AG09309 (cell line): ENCODE data around the gene RAB8B.

ENCODE experiments used
- DNase-seq: peaks from one replicate; pipeline ENCODE4 v3.0.0-alpha.2; 2010; ENCODE audit warnings: low read depth
- H3K4me3 ChIP-seq: 2 replicates; pipeline ENCODE4 v1.5.1; 2011; ENCODE audit warnings: mild to moderate bottlenecking, low read depth, low read length, moderate library complexity; ENCODE audit not compliant: control insufficient read depth
- TF ChIP-seq, protein P1 (sequence below): IDR thresholded peaks from 2 replicates; pipeline ENCODE4 v1.5.1; 2011; ENCODE audit warnings: mild to moderate bottlenecking, low read depth, low read length, inconsistent platforms; ENCODE audit not compliant: insufficient read depth, control insufficient read depth; ENCODE audit errors: missing control alignments

Gene RAB8B

DNA sequence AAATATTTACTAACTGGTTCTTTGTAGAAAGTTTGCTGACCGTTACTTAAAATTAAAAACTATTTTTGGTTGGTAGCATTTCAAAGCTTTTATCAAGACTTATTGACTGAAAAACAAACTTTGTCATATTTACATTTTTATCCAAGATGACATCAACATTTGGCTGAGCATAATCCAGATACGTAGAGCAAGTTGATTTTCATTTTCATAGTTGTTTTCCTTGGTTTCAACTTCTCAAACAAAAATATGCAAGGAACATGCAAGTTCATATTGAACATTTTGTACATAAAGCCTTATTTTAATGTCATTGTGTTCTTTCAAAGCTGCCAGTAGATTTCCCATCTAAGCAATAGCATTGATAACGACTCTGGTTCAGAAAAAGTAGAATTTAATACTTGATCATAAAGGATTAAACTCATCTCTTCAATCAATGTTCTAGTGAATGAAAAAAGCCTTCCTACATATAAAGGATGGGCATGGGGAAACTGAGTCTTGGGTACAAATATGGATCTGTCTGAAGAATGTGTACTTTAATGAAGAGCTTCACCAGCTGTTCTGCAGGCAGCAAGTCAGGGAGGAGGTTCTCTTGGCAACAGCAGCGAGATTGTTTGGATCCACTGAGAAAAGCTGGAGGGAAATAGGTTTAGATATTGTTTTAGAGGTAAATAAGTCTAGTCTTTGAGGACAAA, 5.6 kb downstream of the RAB8B start:
- H3K4me3 ChIP-seq: no peak overlapping the region
- no peak for DNase-seq
- TF ChIP-seq, protein P1, sequence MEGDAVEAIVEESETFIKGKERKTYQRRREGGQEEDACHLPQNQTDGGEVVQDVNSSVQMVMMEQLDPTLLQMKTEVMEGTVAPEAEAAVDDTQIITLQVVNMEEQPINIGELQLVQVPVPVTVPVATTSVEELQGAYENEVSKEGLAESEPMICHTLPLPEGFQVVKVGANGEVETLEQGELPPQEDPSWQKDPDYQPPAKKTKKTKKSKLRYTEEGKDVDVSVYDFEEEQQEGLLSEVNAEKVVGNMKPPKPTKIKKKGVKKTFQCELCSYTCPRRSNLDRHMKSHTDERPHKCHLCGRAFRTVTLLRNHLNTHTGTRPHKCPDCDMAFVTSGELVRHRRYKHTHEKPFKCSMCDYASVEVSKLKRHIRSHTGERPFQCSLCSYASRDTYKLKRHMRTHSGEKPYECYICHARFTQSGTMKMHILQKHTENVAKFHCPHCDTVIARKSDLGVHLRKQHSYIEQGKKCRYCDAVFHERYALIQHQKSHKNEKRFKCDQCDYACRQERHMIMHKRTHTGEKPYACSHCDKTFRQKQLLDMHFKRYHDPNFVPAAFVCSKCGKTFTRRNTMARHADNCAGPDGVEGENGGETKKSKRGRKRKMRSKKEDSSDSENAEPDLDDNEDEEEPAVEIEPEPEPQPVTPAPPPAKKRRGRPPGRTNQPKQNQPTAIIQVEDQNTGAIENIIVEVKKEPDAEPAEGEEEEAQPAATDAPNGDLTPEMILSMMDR: no peak

DNA sequence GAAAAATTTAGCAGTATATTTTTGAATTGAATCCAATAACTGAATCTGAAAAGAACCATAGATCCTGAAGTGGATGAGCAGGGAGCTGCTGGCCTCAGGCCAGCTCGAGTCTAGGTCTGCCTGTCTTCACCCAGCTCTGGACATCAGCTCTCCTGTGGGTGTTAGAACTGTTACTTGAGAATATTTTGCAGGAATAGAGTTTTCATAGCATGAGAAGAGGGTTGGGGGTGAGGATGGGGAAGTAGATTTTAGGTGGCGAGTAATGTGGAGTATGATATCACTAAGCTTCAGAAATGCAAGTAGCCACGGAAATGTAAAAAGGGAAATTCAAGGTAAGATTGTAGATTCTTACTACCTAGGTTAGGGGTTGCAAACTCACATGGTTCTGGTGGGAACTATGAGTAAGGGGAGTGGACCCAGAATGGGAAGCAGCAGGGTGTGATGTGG, 6.2 kb downstream of the RAB8B start:
- no peak overlapping the region for H3K4me3 ChIP-seq
- DNase-seq: no peak
- TF ChIP-seq, protein P1: no peak

DNA sequence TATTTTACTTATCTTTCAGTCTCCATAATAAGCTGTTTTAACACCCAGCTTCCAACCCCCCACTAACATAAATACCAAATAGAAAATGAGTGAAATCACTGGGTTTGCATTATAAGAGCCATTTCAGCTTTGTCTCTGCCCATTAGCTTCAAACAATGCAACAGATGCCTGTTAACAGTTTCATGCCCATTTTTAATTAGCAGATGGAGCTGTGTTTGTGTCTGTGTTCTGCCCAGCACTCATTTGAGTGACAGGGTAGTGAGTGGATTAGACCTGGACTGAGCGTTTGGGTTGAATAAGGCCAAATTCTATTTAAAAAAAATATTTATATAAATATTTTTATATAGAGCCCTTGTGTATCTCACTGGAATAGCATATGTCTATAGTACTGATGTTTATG, 7.4 kb downstream of the RAB8B start:
- TF ChIP-seq, protein P1: no peak
- DNase-seq: no peak
- H3K4me3 ChIP-seq: no peak overlapping the region

DNA sequence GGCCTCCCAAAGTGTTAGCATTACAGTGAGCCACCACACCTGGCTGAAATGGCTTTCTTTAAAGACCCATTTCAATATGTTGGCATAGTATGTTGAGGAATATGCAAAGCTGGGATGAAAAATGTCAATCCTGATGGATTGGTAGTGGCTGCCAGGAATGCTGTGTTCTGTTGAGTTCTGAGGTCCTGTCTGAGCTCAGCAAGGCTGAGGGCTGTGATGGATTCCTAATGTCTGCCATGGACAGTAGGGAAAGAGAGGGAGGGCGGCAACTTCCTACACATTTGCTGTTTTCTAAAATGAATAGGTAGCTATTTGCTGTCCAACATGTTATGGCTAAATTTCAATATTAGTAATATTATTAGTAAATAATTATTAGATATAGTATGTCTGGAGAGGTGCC, 8.2 kb downstream of the RAB8B start:
- no peak for DNase-seq
- no peak overlapping the region for H3K4me3 ChIP-seq
- TF ChIP-seq, protein P1: no peak

DNA sequence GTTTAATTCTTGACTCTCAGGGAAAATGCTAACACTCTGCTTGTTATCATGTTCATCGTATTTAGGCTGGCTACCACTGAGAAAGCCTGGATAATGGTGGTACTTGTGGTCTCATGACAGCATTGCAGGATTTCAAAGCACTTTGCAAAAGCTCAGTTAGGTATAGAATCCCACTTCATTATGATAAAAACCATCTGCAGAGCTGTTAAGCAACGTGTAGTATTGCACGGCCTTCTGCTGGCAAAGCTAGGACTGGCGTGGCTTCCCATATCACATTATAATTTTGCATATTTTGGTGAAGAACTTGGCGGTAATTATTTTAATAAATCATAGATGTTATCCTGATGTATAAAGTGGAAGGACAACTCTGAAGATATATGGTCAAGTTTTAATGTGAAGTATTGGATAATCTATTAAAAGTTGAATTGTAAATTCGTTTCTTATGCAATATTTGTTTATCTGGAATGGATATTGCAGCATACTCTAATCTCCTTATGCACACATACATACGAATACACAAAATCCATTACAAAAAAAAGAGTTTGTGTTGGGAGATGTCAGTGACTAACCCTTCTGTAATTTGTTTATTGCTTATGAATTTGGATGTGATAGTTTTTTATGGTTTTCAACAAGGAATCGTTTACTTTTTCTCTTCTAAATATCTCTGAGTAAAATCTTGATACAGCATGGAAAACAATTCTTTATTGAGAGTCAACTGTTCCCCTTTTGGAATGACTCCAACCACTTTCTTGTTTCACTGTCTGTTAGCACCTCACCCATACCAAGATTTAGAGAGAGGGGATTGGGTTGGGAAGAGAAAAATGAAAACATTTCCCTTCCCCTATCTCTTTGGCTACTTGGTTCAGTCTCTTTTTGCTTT, 9.2 kb downstream of the RAB8B start:
- no peak overlapping the region for H3K4me3 ChIP-seq
- TF ChIP-seq, protein P1: no peak
- DNase-seq: no peak

DNA sequence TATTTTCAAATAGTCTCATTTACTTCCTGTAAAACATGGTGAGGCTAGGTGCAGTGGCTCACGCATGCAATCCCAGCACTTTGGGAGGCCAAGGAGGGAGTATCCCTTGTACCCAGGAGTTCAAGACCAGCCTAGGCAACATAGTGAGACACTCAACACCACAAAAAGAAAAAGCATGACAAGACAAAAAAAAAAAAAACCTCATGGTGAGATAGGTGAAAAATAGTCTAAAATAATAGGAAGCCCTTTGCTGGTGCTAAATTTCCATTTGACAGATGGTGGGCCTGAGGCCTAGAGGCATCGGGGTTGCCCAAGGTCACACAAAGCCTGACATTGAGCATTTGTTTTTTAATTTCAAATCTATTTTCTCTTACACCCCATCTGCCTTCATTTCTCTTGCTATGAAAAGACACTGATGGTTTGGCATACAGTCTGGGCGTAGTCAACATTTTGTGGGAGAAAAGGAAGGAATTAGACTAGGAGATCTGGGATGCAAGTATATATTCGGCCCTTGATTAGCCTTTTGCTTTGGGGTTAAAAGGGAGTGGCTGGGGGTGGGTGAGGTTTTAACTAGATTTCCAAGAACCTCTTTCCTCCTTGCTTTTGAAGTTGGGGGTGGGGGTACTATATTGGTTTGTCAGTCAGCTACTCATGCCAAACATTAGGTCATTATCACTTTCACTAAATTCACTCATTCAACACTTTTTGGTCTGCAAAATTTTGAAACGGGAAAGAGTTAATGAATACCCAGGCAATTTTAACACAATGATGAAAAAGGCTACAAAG, 11.3 kb downstream of the RAB8B start:
- no peak overlapping the region for H3K4me3 ChIP-seq
- TF ChIP-seq, protein P1: no peak
- no peak for DNase-seq
